GM19328 (cell line): ENCODE data around the gene NLRP6.
"Not testable (repeated sequence)": the region's sequence is repeated elsewhere in the genome, so short reads cannot be mapped to it uniquely, and the experiment has no call there.

Experiments used
- ATAC-seq: cut with Tn5 transposase; IDR thresholded peaks from one replicate; pipeline ENCODE4 v1.9.1; 2021; ENCODE audit warnings: mild to moderate bottlenecking, moderate library complexity; ENCODE audit not compliant: unreplicated experiment

NLRP6 gene

DNA sequence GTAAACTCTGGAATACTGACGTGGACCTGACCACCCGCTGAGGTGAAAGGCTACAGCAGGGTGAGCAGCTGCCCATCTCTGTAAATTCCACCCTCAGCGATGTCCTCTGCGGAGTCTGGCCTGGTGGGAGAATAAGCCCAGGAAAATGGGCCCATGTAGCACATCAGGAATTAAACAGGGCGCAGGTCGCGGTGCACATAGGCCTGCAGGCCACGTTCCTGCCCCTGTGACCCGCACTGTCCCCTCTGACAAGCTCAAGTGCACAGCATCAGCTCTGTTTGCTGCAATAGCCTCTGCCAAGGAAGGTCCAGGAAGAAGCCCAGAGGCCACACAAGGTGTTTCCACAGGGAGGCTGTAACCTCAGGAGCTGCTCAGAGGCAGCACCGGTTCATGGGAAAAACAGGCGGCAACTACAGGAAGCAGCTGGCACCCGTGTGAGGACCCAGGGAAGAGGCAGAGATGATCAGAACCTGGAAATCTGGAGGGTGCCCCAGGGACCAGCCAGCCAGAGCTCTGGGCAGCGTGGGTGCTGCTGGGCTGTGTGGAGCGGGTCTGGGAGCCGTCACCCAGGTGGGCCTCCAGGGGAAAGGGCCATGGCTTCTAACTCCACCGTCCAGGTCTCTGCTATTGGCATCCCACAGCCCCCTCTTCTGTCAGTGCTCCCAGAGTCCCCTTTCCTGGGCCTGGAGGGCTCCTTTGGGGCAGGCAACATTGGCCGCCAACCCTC lies 28.6 kb downstream of the NLRP6 start:
- ATAC-seq = no peak

GRCh38 chr11:307766-308708 lies 29.8 kb downstream of the NLRP6 start, which contains the start of gene IFITM2:
TSS of gene IFITM2 (plus strand) at chr11:307816. CDS start at chr11:308193, 377 bp downstream.
- not testable (repeated sequence) for ATAC-seq

DNA sequence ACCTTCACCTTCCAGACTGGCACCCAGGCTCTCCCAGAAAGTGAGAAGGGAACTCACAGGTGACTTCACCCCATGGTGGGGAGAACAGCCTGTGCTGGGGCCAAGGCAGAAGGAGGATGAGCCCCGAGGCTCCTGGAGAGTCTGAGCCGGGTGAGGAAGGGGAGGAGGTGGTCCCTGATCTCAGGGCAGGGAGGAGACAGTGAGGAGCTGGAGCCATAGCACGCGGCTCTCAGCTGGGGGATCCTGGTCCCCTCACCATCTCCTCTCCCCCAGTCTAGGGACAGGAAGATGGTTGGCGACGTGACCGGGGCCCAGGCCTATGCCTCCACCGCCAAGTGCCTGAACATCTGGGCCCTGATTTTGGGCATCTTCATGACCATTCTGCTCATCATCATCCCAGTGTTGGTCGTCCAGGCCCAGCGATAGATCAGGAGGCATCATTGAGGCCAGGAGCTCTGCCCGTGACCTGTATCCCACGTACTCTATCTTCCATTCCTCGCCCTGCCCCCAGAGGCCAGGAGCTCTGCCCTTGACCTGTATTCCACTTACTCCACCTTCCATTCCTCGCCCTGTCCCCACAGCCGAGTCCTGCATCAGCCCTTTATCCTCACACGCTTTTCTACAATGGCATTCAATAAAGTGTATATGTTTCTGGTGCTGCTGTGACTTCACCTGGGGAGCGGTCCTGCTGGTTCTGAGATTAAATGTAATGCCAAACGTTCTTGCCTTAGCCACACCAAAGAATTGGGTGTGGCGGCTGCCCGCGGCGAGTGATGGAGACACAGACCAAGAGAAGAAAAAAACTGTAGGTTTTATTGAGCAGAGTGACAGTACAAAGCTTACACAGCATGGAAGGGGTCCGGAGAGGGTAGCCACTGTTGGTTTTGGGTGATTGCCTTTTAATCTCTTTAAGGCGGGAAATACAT lies 30.8 kb downstream of the NLRP6 start:
- ATAC-seq = not testable (repeated sequence)

- not testable (repeated sequence) for ATAC-seq
Measured at GRCh38 chr11:309979-310572, 31.9 kb downstream of the NLRP6 start.

DNA sequence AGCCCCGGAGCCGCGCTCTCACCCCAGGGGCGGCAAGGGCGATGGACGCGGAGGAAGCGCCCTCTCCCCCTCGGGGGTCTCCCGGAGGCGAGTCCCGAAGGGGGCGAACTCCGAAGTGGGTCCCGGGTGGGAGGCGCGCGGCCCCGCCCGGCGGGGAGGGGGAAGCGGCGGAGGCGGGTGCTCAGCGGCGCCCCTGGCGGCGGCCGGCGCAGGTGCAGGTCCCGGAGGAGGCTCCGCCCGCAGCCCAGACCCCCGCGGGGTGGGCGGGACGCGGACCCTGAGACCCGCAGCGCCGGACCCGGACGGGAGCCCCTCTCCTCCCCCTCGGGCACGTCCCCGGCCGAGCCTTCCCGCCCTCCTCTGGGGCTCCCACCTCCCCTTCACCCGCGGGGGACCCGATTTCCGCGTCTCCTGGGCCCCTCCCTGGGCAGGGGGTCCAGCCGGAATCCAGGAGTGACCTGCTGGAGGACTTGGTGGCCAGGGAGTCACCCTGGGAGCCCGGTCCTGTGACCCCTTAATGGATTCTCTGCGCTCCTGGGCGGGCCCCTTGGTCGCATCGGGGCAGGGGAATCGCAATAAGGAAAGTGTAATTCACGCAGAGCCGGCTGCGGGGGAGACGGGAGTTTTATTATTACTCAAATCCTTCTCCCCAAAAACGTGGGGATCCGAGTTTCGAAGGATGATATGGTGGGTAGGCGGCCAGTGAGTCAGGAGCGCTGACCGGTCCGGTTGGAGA lies 33.0 kb downstream of the NLRP6 start:
- ATAC-seq = not testable (repeated sequence)

GRCh38 chr11:312092-312816 lies 34.0 kb downstream of the NLRP6 start:
- ATAC-seq = no peak

DNA sequence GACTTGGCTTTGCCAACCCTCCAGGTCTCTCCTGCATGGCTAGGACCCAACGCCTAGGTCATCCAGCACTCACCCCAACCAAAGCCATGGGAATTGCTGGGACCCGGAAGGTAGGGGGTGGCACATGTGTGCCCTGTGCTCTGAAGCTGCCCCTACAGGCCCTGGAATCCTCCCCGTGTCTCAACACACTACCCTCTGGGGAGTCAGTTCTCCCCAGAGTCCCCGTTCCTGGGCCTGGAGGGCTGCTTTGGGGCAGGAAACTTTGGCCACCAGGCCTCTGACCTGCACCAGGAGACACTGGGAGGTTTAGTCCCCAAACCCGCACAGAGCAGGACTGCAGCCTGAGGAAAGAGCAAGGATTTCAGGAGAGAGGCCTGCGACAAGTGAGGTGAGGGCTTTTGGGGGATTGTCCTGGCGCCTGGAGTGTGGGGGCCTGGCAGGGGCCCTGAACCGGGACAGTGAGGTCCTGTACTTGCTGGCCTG lies 35.1 kb downstream of the NLRP6 start:
- no peak for ATAC-seq

GRCh38 chr11:313787-314553 lies 35.8 kb downstream of the NLRP6 start, which contains the start of gene IFITM1:
TSS of gene IFITM1 (plus strand) at chr11:314040. CDS start at chr11:314171, 131 bp downstream.
- no peak for ATAC-seq

DNA sequence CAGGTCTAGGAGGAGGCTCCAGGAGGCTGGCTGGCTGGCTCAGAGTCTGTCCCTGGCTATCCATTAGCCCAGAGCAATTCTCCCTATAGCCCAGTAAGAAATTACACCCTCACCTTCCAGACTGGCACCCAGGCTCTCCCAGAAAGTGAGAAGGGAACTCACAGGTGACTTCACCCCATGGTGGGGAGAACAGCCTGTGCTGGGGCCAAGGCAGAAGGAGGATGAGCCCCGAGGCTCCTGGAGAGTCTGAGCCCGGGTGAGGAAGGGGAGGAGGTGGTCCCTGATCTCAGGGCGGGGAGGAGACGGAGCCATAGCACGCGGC lies 36.3 kb downstream of the NLRP6 start:
- not testable (repeated sequence) for ATAC-seq

DNA sequence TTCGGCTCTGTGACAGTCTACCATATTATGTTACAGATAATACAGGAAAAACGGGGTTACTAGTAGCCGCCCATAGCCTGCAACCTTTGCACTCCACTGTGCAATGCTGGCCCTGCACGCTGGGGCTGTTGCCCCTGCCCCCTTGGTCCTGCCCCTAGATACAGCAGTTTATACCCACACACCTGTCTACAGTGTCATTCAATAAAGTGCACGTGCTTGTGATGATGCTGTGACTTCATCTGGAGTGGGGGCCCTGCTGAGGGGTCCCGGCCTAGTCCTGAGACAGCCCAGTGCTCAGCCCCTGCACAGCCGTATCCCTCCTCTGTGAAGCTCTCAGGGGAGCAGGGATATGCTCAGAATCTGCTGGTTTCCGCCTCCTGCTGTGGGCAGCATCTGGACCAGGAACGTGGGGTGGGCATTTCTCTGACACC lies 36.9 kb downstream of the NLRP6 start:
- no peak for ATAC-seq

GRCh38 chr11:315516-315994 lies 37.3 kb downstream of the NLRP6 start:
- ATAC-seq = no peak

GRCh38 chr11:316031-316701 lies 38.0 kb downstream of the NLRP6 start:
- no peak for ATAC-seq

GRCh38 chr11:316891-317301 lies 38.7 kb downstream of the NLRP6 start:
- no peak for ATAC-seq

GRCh38 chr11:317668-318404 lies 39.6 kb downstream of the NLRP6 start:
- ATAC-seq = not testable (repeated sequence)

- ATAC-seq = not testable (repeated sequence)
Measured at GRCh38 chr11:318405-319120, 40.4 kb downstream of the NLRP6 start.
